GM21381 (cell line): ENCODE data around the gene SLC12A7.
"Not testable (repeated sequence)": the region's sequence is repeated elsewhere in the genome, so short reads cannot be mapped to it uniquely, and the experiment has no call there.

ENCODE experiments used
- ATAC-seq: cut with Tn5 transposase; IDR thresholded peaks from one replicate; pipeline ENCODE4 v1.9.1; 2021; ENCODE audit warnings: mild to moderate bottlenecking, moderate library complexity; ENCODE audit not compliant: unreplicated experiment

Gene SLC12A7

GRCh38 chr5:1127959-1128785 is 16.3 kb upstream of the SLC12A7 start:
- no peak for ATAC-seq

GRCh38 chr5:1125695-1126094 is 13.8 kb upstream of the SLC12A7 start:
- not testable (repeated sequence) for ATAC-seq

GRCh38 chr5:1125030-1125357 is 13.1 kb upstream of the SLC12A7 start:
- no peak for ATAC-seq

- ATAC-seq = no peak
Observed at GRCh38 chr5:1124205-1125029, 12.6 kb upstream of the SLC12A7 start.

- no peak for ATAC-seq
Observed at GRCh38 chr5:1123418-1124147, 11.7 kb upstream of the SLC12A7 start.

GRCh38 chr5:1122511-1123294 is 10.8 kb upstream of the SLC12A7 start:
- no peak for ATAC-seq

GRCh38 chr5:1121891-1122290 is 10.0 kb upstream of the SLC12A7 start:
- no peak for ATAC-seq

GRCh38 chr5:1121044-1121443 is 9.2 kb upstream of the SLC12A7 start:
- ATAC-seq = no peak

GRCh38 chr5:1120236-1120999 is 8.6 kb upstream of the SLC12A7 start:
- ATAC-seq = no peak

GRCh38 chr5:1119312-1119831 is 7.5 kb upstream of the SLC12A7 start:
- no peak for ATAC-seq

GRCh38 chr5:1118738-1119137 is 6.9 kb upstream of the SLC12A7 start:
- no peak for ATAC-seq

- no peak for ATAC-seq
Observed at GRCh38 chr5:1118231-1118698, 6.4 kb upstream of the SLC12A7 start.

- ATAC-seq = no peak
Observed at GRCh38 chr5:1116977-1117376, 5.1 kb upstream of the SLC12A7 start.

GRCh38 chr5:1116109-1116740 is 4.4 kb upstream of the SLC12A7 start:
- ATAC-seq = no peak

GRCh38 chr5:1115123-1115815 is 3.4 kb upstream of the SLC12A7 start:
- no peak for ATAC-seq

- no peak for ATAC-seq
Observed at GRCh38 chr5:1113805-1114586, 2.1 kb upstream of the SLC12A7 start.

- no peak for ATAC-seq
Observed at GRCh38 chr5:1113332-1113690, 1.4 kb upstream of the SLC12A7 start.
